ENCODE measurements around the gene MAST1. TPM values are rescaled to one million over a fixed set of nuclear protein-coding genes. Genes with fewer than 3 reads are reported as not detected.

MAST1 gene
- total RNA-seq, 4 donors from 2014 or later = 0.42 TPM; not detected in 3

GRCh38 chr19:12793290-12794195 lies 44.8 kb upstream of the MAST1 start:
- 0% methylated on average over 1 to 9 of the region's 81 CpGs for whole genome bisulfite sequencing, 2 donors
- peak overlapping the region; percentile 99 for H3K27ac ChIP-seq
- intact Hi-C loops (cut with DNase I) = no loop called here
- H3K4me1 ChIP-seq = peaks cover 28 to 61% (median 44%) of the 10 kb centered on the region in 3 donors
- H3K27me3 ChIP-seq = no peaks in the 10 kb centered on the region
- peak; percentile 66 for DNase-seq
- peaks cover 0 to 20% (median 11%) of the 10 kb centered on the region in 3 donors for H3K36me3 ChIP-seq
- H3K9me3 ChIP-seq = no peaks in the 10 kb centered on the region
- TF ChIP-seq POLR2A (IDR thresholded peaks at IDR 0.05) (peak in 3 of 4 donors; percentile 50 to 93 (median 77)), CTCF (IDR thresholded peaks at IDR 0.05) (peak in 3 of 6 experiments; percentile 14 to 17 (median 15))
- H3K4me3 ChIP-seq = peak overlapping the region; percentile 79 to 89 (median 88)

- TF ChIP-seq POLR2A (IDR thresholded peaks at IDR 0.05) (no peak), CTCF (IDR thresholded peaks at IDR 0.05) (peak in 1 of 6 experiments; percentile 0)
- WGBS, 2 donors = 51 to 57% methylated on average over 6 to 7 of the region's 7 CpGs
- intact Hi-C loops (cut with DNase I) = no loop called here
- Histone ChIP-seq H3K27me3 (no peaks in the 10 kb centered on the region), H3K36me3 (peaks cover 0 to 28% (median 11%) of the 10 kb centered on the region in 3 donors), H3K27ac (peak overlapping the region; percentile 99), H3K4me3 (peak overlapping the region; percentile 79 to 89 (median 88)), H3K9me3 (no peaks in the 10 kb centered on the region), H3K4me1 (peaks cover 20 to 53% (median 36%) of the 10 kb centered on the region in 3 donors)
- DNase-seq = no peak
Measured at GRCh38 chr19:12794196-12794941, 43.9 kb upstream of the MAST1 start.

DNA sequence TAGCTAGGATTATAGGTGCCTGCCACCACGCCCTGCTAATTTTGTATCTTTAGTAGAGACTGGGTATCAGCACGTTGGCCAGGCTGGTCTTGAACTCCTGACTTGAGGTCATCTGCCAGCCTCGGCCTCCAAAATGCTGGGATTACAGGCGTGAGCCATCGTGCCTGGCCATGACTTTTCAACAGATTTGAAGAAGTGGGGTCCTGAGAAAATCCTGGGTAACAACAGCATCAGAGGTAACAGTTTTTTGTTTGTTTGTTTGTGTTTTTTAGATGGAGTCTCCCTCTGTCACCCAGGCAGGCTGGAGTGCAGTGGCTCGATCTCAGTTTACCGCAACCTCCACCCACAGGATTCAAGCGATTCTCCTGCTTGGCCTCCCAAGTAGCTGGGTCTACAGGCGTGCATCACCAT lies 43.3 kb upstream of the MAST1 start:
- H3K27me3 ChIP-seq = no peaks in the 10 kb centered on the region
- TF ChIP-seq CTCF (IDR thresholded peaks at IDR 0.05) = no peak
- TF ChIP-seq POLR2A (IDR thresholded peaks at IDR 0.05) = no peak
- no peak for DNase-seq
- H3K4me1 ChIP-seq = peaks cover 22 to 52% (median 36%) of the 10 kb centered on the region in 3 donors
- H3K4me3 ChIP-seq = peak overlapping the region in 1 of 4 donors; percentile 89
- no peaks in the 10 kb centered on the region for H3K9me3 ChIP-seq
- WGBS, 2 donors = 79 to 82% methylated on average over 8 to 9 of the region's 9 CpGs
- H3K27ac ChIP-seq = peak overlapping the region; percentile 47 to 99 (median 99)
- intact Hi-C loops (cut with DNase I) = no loop called here
- peaks cover 0 to 34% (median 11%) of the 10 kb centered on the region in 3 donors for H3K36me3 ChIP-seq

DNA sequence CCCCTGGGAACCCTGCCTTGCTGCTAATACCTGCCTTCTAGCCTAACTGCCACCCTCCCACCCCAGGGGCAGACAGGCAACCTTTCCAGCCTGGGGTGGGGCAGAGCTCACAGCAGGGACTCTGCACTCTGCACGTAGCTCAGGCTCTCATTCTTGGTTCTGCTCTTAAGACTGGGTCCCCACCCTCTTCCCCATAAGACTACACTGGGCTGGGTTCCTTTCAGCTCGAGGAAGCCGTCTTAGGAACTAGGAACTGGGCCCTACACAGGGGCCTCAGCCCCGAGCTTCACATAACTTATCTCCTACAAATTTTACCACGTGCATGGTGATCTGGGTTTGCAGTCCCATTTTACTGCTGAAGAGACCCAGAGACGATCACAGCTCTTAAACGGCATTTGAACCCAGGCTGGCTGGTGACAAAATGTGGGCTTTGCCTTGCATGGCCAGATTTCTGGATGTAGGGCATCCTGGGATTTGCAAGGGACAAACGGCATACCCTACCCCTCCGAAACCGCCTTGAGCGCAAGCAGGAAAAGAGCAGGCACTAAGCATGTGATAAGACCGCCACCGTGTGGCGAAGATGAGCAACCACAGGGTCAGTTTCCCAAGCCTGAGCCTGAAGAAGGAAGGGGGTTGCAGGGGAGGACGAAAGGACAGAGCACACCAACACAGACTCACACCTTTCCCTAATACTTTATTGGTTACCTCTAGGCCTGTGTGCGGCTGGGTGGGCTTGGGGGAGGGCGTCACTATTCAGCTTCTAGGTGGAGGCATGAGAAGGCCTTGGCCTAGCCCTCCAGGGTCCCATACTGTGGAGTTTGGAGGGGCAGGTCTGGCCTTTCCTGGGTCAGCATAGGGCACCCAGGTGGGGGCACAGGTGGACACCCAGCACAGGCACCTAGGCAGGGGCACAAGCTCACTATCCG lies 41.9 kb upstream of the MAST1 start:
- WGBS, 2 donors = 1 to 2% methylated on average over 12 to 15 of the region's 18 CpGs

More for the DNA sequence above, 41.9 kb upstream of the MAST1 start:
- intact Hi-C loops (cut with DNase I) = no loop called here
- H3K27ac ChIP-seq = peak overlapping the region; percentile 68 to 99 (median 88)
- DNase-seq = no peak
- peaks cover 33 to 55% (median 40%) of the 10 kb centered on the region in 3 donors for H3K4me1 ChIP-seq
- H3K36me3 ChIP-seq = peaks cover 0 to 39% (median 11%) of the 10 kb centered on the region in 3 donors
- no peaks in the 10 kb centered on the region for H3K9me3 ChIP-seq
- no peaks in the 10 kb centered on the region for H3K27me3 ChIP-seq
- H3K4me3 ChIP-seq = peak overlapping the region in 2 of 4 donors; percentile 23 to 25
- TF ChIP-seq CTCF (IDR thresholded peaks at IDR 0.05) (peak; percentile 90 to 98 (median 96)), POLR2A (IDR thresholded peaks at IDR 0.05) (no peak)
